Measurements from ENCODE around the gene ERC1. TPM values are rescaled to one million over a fixed set of nuclear protein-coding genes. Genes with fewer than 3 reads are reported as not detected.

Gene ERC1
- total and polyA plus RNA-seq, 2 donors (not counting 3 experiments of a cell fraction or from before 2014, with no cell fraction given): 11.7 to 66.1 TPM

GRCh38 chr12:1107669-1108068 lies 116.6 kb downstream of the ERC1 start:
- TF ChIP-seq MYC (IDR thresholded peaks at IDR 0.05; ENCODE audit: low read depth, low read length) (no peak), GATA2 (IDR thresholded peaks at IDR 0.05; ENCODE audit: insufficient read depth, insufficient read length, low read depth, low read length) (no peak), FOS (IDR thresholded peaks at IDR 0.05; ENCODE audit: borderline replicate concordance, insufficient read depth, low read length) (no peak), JUN (IDR thresholded peaks at IDR 0.05; ENCODE audit: borderline replicate concordance, insufficient read depth, insufficient read length, low read depth) (no peak), EZH2 (IDR thresholded peaks at IDR 0.05; ENCODE audit: borderline replicate concordance, low read depth, low read length, severe bottlenecking) (no peak), CTCF (IDR thresholded peaks at IDR 0.05; ENCODE audit: extremely low read depth in 1 of 2, insufficient read depth in 1 of 2, low read depth in 1 of 2, low read length in 2 of 2) (no peak), MAX (IDR thresholded peaks at IDR 0.05; ENCODE audit: insufficient read depth, insufficient read length) (no peak), POLR2AphosphoS5 (IDR thresholded peaks at IDR 0.05; ENCODE audit: insufficient read depth, low read depth, low read length) (no peak), POLR2A (IDR thresholded peaks at IDR 0.05; ENCODE audit: low read depth, low read length) (no peak)
- Histone ChIP-seq H3K36me3 (ENCODE audit: control insufficient read depth in 2 of 2, extremely low read depth in 1 of 2, insufficient read depth in 2 of 2, low read length in 2 of 2) (peaks cover 0 to 7% of the 10 kb centered on the region in 2 experiments), H4K20me1 (replicated peaks; ENCODE audit: control insufficient read depth, extremely low read depth, insufficient read depth, low read length) (no peaks in the 10 kb centered on the region), H2AFZ (ENCODE audit: low read depth, low read length) (no peak overlapping the region), H3K79me2 (ENCODE audit: control insufficient read depth, insufficient read depth, low read length) (no peaks in the 10 kb centered on the region), H3K27ac (ENCODE audit: insufficient read depth, low read depth, low read length) (no peak overlapping the region), H3K9me3 (replicated peaks; ENCODE audit: control insufficient read depth, insufficient read depth, low read length) (no peaks in the 10 kb centered on the region), H3K4me1 (ENCODE audit: control insufficient read depth, extremely low read depth, insufficient read depth, low read length) (no peaks in the 10 kb centered on the region), H3K9me1 (replicated peaks; ENCODE audit: control insufficient read depth, extremely low read depth, insufficient read depth, low read length) (no peaks in the 10 kb centered on the region), H3K4me2 (ENCODE audit: insufficient read depth, low read length) (no peak overlapping the region), H3K27me3 (ENCODE audit: control insufficient read depth in 2 of 2, insufficient read depth in 2 of 2, low read length in 2 of 2) (no peaks in the 10 kb centered on the region), H3K9ac (replicated peaks; ENCODE audit: extremely low read depth, insufficient read depth, low read length) (no peak overlapping the region), H3K4me3 (replicated peaks in 1 of 3; ENCODE audit: insufficient read depth in 1 of 3, low read depth in 1 of 3, low read length in 3 of 3) (no peak overlapping the region)
- BruUV-seq (replicated peaks): no TSS peak
- dilution Hi-C loops (cut with MboI; ENCODE audit: extremely low pct_ligation_motif_present, low sequenced_read_pairs) (loop anchor here (25.0 kb wide), 1 partner anchor 455 kb away; no protein-coding TSS in a partner anchor), intact Hi-C loops (cut with micrococcal nuclease) (no loop called here)
- ChIA-PET POLR2A (no interaction called here), CTCF (interaction anchor here (1.6 to 2.8 kb wide), 3 partner anchors 10 to 476 kb away, joined by 5 to 19 read pairs (median 14); no protein-coding TSS in a partner anchor)
- DNase-seq (ENCODE audit: low read depth, low spot score) (no peak), FAIRE-seq (no peak)
